UCSD-AML1 (cell line): Measurements from ENCODE around the gene MTIF3.
"Not testable (repeated sequence)": the region's sequence is repeated elsewhere in the genome, so short reads cannot be mapped to it uniquely, and the experiment has no call there.

Experiments
- DNase-seq: peaks from one replicate; lab custom pipeline; 2025; ENCODE audit not compliant: unreplicated experiment; lab: John Stamatoyannopoulos, UW

The MTIF3 gene

DNA sequence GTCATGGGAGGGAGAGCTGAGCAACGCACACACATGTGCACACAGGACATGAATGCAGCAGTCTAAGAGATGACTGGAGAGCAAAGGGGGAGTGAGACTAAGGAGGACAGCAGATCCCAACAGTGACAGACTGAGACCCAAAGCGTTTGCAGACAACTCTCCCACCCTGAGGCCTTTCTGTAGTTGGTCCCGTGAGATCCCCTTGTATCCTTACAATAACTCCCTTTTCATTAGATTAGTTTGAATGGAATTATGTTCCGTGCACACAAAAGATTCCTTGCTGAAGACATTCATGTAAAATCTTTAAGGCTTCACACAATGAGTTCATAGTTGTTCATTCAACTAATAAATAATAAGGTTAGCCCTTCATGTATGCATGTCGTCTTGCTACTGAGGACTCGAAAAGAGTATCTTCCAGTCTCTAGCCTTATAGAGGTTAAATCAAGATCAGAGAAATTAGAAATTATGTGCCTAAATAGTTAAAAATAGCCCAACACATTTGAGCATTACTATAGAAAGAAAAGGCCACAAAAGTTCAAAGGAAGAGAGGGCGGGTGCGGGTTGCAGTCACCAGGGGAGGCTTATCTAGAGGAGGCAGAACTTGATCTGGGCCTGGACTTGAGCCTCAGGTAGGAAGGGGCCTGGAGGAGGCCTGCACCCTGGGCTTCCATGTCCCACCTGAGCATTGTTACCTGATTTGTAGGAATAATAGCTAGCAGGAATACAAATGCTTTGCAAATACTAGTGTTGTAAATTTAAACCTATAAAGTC is 29.1 kb downstream of the MTIF3 start:
- no peak for DNase-seq

DNA sequence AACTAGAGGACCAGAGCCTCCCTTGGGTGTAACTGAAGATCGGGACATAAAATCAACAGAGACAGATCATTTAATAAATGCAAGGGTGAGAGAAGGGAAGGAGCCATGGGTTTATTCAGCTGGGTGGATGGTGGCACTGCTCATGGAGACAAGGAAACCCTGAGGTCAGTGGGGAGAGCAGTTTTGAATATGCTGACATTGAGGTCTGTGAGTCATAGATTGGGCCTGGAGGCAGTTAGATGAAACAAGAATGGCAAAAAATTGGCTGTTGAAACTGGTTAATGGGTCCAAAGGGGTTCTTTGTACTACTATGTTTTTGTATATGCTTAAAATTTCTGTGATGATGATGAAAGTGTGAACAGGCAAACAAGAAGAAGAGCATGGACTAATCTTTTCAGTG is 31.0 kb downstream of the MTIF3 start:
- DNase-seq, result no peak

GRCh38 chr13:27415116-27415515 is 35.2 kb downstream of the MTIF3 start:
- DNase-seq, result no peak

GRCh38 chr13:27411341-27411740 is 39.0 kb downstream of the MTIF3 start:
- DNase-seq, result no peak

DNA sequence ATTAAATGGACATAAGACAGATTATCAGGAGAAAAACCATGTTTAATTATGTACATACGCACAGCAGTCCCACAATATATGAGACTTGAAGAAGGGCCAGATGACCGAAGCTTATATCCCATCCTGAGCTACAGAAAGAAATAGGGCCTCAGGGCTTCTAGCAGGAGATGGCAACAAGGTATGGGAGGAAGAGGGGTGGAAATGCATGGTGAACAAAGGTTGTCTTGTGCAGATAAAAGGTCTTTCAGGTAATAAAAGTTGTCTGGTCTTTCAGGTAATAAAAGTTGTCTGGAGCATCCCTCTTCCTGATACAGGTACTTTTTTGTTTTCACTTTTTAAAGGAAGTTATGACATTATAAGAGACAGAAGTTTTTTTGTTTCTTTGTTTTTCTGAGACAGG is 41.4 kb downstream of the MTIF3 start:
- DNase-seq, result no peak

- DNase-seq, result no peak
Measured at GRCh38 chr13:27408074-27408473, 42.3 kb downstream of the MTIF3 start.

DNA sequence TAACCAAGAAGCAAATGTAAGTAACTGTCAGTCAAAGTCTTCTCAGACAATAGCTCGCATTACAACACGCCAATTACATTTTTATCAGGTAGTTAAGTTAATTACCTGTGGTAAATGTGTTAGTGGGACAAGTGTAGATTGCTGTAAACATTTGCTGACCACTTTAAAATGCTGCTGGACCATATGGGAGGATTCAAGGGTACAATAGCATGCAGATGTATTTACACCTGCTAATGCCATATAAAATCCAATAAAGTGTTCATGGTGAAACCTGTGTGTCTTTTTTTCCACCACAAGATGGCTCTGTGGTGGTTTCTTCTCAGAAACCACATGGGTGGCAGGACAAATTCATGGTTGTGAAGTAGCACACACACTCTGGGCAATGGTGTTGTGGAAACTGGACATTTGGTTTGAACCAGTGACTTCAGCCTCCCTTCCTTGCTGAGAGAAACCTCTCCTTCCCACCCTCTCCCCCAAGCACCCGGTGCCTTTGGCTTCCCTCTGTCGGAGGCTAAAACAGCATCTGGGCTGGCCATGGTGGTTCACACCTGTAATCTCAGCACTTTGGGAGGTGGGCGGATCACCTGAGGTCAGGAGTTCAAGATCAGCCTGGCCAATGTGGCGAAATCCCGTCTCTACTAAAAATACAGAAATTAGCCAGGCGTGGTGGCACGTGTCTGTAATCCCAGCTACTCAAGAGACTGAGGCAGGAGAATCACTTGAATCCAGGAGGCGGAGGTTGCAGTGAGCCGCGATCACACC is 44.0 kb downstream of the MTIF3 start:
- no peak for DNase-seq

- no peak for DNase-seq
Measured at GRCh38 chr13:27405546-27406134, 44.7 kb downstream of the MTIF3 start.

DNA sequence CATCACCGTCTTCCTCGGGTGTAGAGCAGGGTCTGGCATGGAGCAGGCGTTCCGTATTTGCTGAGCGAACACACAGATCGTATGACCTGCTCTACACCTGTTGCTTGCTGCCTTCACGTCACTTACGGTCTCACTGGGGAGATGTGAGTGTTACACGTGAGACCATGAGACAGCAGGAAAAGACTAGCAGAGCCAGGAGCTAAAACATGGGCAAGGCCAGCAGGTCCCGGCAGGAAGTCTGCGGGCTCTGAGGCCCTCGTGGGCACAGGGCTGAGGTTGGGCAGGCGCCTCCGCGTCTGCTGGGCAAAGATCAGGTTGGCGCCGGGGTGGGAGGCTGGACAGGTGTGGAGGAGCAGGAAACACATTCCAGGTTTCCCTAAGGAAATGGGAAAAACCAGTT is 45.7 kb downstream of the MTIF3 start:
- no peak for DNase-seq

DNA sequence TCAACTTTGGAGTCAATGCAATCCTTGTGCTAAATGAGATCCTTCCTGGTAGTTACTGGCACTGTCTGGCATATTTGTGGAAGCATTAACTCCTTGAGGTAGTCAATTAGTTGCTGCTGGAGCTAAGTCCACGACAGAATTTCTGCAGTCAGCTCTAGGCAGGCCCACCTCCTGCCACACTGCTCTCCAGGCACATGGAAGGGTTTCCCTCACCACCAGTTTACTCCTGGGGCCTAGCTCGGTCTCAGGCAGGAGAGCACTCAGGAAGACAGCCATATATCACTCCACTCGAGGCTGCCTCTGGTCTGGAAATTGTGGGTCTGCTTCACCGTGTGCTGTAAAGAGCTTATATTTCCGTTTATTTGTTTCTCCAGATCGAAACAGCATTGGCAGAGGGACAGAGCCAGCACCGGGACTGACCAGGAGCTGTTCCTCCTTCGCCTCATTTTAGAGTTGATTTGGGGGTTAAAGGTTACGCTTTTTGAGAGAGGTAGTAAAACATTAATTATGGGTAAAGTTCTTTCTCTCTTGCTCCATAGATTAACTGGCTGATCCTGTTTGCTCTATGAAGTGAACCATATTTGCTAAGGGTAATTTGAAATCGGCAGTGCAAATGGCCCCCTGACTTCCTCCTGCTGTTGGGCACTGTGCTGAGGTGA is 46.5 kb downstream of the MTIF3 start:
- DNase-seq, result no peak

GRCh38 chr13:27403203-27403678 is 47.1 kb downstream of the MTIF3 start:
- DNase-seq, result no peak

DNA sequence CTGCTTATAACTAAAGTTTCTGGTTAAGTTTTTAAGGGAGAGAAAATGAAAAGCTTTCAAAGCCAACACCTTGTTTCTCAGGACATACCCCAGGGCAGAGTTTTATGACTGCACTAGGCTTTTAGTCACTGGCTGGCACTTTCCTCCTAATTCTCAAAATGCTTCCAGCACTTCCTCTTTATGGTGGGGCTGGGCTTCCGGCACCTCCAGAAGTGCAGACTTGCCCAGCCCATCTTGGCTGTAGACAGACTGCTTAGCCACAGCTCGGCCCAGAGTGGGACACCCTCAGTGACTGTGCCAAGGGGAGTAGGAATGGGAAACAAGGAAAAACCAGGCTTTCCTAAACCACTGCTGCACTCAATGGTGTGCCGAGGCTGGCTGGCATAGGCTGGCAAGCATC is 49.2 kb downstream of the MTIF3 start:
- peak; percentile 70 for DNase-seq

DNA sequence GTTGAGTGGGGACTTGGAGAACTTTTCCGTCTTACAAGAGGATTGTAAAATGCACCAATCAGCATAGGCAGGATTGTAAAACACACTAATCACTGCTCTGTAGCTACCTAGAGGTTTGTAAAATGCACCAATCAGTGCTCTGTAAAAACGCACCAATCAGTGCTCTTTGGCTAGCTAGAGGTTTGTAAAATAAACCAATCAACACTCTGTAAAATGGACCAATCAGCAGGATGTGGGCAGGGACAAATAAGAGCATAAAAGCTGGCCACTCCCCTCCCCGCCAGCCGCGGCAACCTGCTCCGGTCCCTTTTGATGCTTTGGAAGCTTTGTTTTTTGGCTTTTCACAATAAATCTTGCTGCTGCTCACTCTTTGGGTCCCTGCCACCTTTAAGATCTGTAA is 50.0 kb downstream of the MTIF3 start:
- DNase-seq, result not testable (repeated sequence)

DNA sequence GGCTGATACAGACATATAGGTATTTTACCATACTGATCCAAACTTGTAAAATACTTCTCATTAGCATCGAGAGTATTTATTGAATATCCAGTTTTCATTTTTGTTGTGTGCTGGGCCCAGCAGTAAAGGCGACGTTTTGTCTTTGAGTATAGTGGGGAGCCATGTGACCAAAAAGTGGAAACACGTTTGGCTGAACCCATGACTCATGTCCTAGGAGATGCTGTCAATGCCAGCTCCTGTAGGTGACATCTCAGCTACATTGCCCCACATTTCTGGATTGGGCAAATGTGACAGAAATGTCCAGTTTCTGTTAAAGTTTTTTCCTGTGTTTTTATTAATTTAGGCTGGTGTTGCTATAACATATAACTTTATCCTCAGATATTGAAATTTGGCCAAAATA is 52.0 kb downstream of the MTIF3 start:
- DNase-seq, result no peak

DNA sequence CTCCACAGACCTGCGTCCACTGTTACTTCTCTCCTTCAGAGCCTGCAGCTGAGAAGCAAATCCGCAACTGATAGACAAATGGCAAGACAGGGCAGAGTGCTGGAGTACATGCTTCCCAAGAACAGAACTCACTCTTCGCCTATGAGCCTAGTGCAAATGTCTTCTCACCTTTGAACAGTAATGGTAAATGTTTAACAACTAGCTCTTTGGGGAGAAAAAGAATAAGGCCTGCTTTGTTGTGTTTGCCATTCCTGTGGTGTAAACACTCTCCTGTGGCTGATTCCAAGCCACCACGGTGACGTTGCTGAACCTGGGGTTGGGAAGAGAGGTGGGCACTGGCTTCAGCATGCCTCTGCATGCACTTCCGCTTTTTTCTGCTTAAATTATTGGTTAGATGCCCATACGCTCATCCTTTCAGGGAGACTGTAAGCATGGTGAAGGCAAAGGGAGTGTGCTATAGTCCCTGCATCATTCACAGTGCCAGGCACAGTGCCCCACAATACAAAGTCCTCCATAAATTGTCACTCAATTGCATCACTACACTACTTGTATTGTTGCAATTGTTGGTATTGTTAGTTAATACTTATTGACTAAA is 54.0 kb downstream of the MTIF3 start:
- DNase-seq, result no peak

- no peak for DNase-seq
Measured at GRCh38 chr13:27395007-27395510, 55.3 kb downstream of the MTIF3 start.

DNA sequence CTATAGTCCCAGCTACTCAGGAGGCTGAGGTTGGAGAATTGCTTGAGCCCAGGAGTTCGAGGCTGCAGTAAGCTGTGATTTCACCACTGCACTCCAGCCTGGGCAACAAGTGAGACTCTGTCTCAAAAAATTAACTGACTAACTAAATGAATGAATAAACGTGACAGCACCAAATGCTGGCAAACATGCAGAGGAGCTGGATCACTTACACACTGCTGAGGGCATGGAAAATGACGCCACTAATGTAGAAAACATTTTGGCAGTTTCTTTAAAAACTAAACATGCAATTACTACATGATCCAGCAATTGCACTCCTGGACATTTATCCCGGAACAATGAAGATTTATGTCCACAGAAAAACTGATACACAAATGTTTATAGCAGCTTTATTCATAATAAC is 57.3 kb downstream of the MTIF3 start:
- DNase-seq, result no peak

DNA sequence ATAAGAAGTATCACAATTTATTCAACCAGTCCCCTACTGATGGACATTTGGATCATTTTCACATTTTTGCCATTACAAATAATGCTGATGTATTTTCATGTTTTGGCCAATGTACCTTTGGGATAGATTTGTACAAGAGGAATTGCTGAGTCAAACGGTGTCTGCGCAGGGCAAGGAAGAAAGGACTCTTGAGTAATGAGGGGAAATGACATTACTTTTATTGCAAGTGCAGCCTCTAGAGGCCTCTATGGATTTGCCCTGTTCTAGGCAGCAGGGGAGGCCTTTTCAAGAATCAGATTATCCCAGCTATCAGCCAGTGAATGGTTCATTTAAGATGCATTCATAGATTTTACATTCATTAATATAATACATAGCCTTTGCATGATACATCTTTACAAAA is 58.9 kb downstream of the MTIF3 start:
- no peak for DNase-seq

DNA sequence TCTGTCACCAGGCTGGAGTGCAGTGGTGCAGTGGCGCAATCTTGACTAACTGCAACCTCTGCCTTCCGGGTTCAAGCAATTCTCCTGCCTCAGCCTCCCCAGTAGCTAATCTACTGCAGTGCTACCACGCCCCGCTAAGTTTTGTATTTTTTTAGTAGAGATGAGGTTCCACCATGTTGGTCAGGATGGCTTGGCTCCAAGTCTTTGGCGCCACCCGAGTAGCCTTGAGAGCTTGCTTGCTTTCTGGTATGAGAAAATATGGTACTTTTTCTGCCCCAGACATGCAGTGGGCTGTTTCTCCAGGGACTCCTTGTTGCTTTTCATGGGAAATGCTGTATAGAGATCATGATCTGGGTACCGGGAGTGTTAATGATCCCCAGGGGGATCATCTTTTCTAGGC is 60.5 kb downstream of the MTIF3 start:
- no peak for DNase-seq

DNA sequence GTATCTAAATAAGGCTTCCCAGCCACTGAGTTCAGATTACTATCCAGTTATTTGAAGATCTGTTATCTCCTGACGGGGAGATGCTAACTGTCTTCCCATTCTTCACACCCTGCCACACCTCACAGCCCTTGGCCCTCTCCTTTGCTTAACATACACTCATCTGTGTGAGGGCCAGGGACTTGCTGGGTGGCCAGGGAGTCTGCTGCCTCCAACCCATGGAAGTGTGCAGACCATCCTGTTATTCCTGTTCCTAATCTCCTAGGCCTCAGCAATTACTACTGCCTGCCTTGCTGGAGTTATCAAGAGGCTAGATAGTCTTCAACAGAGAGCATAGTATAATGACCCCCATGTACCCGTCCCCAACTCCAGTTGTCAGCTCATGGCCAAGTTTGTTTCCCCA is 62.1 kb downstream of the MTIF3 start:
- DNase-seq, result no peak
